ENCODE measurements around the gene GUCA1C. TPM values are rescaled to one million over a fixed set of nuclear protein-coding genes. Genes with fewer than 3 reads are reported as not detected.

Gene GUCA1C
- total and polyA plus RNA-seq, 9 of the 15 experiments (the other 6 are each of a cell fraction or from before 2014, with no cell fraction given) = not detected

DNA sequence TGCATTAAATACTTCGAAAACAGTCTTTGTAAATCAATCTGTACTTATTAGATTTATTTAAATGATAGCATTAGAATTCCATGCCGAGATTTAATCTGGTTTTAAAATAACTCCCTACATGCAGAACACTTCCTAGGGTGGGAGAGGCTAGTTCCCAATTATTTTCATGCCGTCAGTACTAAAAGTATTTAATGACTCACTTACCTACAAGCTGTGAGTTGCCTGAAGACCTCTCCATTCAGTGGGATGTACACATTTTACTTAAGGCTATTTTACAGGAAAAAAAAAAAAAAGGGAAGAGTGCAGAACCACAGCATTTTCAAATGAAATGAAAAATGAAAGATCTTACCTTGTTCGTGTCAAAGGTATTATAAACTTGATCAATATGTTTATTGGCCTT is 469 bp downstream of the GUCA1C start:
- ATAC-seq = no peak
- no peaks in the 10 kb centered on the region for H3K9me1 ChIP-seq (ENCODE audit: control insufficient read depth, insufficient read depth, low read length)
- no peak overlapping the region for H3K27ac ChIP-seq (ENCODE audit: extremely low read depth, low read depth, low read length)
- ChIA-PET POLR2A (interaction anchor here (1.1 kb wide), 1 partner anchor 69 kb away, joined by 3 read pairs; no protein-coding TSS in a partner anchor), CTCF (ENCODE audit: low intra/inter-chr PET ratio) (no interaction called here)
- DNase-seq (ENCODE audit: extremely low read depth in 1 of 4, low spot score in 3 of 4) = no peak
- intact Hi-C loops (cut with micrococcal nuclease) (no loop called here), in situ Hi-C loops (cut with MboI) (no loop called here)
- H4K20me1 ChIP-seq (replicated peaks; ENCODE audit: control insufficient read depth, insufficient read depth, low read length) = no peaks in the 10 kb centered on the region
- WGBS (ENCODE audit: insufficient coverage, low coverage, missing lambda C conversion rate) = 0% methylated on average over 4 of the region's 4 CpGs
- no peak overlapping the region for H2AFZ ChIP-seq (ENCODE audit: low read depth, low read length)
- no TSS peak for BruUV-seq (replicated peaks)
- H3K4me1 ChIP-seq (replicated peaks in 1 of 2; ENCODE audit: control insufficient read depth in 2 of 2, insufficient read depth in 2 of 2, low read length in 2 of 2) = no peaks in the 10 kb centered on the region
- H3K9me3 ChIP-seq (replicated peaks; ENCODE audit: control insufficient read depth, insufficient read depth, low read depth, low read length) = no peaks in the 10 kb centered on the region
- FAIRE-seq = no peak
- H3K9ac ChIP-seq (ENCODE audit: insufficient read depth in 1 of 2, low read depth in 2 of 2, low read length in 2 of 2) = no peak overlapping the region
- no peaks in the 10 kb centered on the region for H3K36me3 ChIP-seq (ENCODE audit: control insufficient read depth, insufficient read depth, low read length)
- no peaks in the 10 kb centered on the region for H3K79me2 ChIP-seq (ENCODE audit: control insufficient read depth, insufficient read depth, low read length)
- no peak overlapping the region for H3K4me3 ChIP-seq
- H3K27me3 ChIP-seq (ENCODE audit: control insufficient read depth in 2 of 2, insufficient read depth in 2 of 2, low read length in 2 of 2) = no peaks in the 10 kb centered on the region
- no peak overlapping the region for H3K4me2 ChIP-seq (ENCODE audit: insufficient read depth, low read length)
- TF ChIP-seq GATAD2B (IDR thresholded peaks at IDR 0.05; ENCODE audit: borderline replicate concordance) (no peak), CBFB (CRISPR knock-in tag; IDR thresholded peaks at IDR 0.05) (no peak), ZNF197 (CRISPR knock-in tag; IDR thresholded peaks at IDR 0.05; ENCODE audit: low read depth) (no peak), STAT5A (IDR thresholded peaks at IDR 0.05; ENCODE audit: borderline replicate concordance, low read length) (no peak), ZNF24 (IDR thresholded peaks at IDR 0.05) (no peak), RCOR1 (IDR thresholded peaks at IDR 0.05; ENCODE audit: borderline replicate concordance in 1 of 2, low read depth in 2 of 2, low read length in 2 of 2) (no peak), DACH1 (IDR thresholded peaks at IDR 0.05; ENCODE audit: partially characterized antibody) (no peak), NRF1 (conservative IDR thresholded peaks at IDR 0.05 in 1 of 2, IDR thresholded peaks at IDR 0.05 in 1 of 2) (no peak), NELFE (IDR thresholded peaks at IDR 0.05; ENCODE audit: insufficient read depth, insufficient read length) (no peak), CEBPG (CRISPR knock-in tag; IDR thresholded peaks at IDR 0.05) (no peak), CEBPG (tag; conservative IDR thresholded peaks at IDR 0.05 in 1 of 2, IDR thresholded peaks at IDR 0.05 in 1 of 2) (no peak), GABPA (tag; conservative IDR thresholded peaks at IDR 0.05; ENCODE audit: low read depth) (no peak), ZNF76 (CRISPR knock-in tag; IDR thresholded peaks at IDR 0.05; ENCODE audit: borderline replicate concordance) (no peak)
- TF ChIP-seq, protein P1, sequence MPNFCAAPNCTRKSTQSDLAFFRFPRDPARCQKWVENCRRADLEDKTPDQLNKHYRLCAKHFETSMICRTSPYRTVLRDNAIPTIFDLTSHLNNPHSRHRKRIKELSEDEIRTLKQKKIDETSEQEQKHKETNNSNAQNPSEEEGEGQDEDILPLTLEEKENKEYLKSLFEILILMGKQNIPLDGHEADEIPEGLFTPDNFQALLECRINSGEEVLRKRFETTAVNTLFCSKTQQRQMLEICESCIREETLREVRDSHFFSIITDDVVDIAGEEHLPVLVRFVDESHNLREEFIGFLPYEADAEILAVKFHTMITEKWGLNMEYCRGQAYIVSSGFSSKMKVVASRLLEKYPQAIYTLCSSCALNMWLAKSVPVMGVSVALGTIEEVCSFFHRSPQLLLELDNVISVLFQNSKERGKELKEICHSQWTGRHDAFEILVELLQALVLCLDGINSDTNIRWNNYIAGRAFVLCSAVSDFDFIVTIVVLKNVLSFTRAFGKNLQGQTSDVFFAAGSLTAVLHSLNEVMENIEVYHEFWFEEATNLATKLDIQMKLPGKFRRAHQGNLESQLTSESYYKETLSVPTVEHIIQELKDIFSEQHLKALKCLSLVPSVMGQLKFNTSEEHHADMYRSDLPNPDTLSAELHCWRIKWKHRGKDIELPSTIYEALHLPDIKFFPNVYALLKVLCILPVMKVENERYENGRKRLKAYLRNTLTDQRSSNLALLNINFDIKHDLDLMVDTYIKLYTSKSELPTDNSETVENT (CRISPR knock-in tag; IDR thresholded peaks at IDR 0.05) = no peak
- TF ChIP-seq, protein P2, sequence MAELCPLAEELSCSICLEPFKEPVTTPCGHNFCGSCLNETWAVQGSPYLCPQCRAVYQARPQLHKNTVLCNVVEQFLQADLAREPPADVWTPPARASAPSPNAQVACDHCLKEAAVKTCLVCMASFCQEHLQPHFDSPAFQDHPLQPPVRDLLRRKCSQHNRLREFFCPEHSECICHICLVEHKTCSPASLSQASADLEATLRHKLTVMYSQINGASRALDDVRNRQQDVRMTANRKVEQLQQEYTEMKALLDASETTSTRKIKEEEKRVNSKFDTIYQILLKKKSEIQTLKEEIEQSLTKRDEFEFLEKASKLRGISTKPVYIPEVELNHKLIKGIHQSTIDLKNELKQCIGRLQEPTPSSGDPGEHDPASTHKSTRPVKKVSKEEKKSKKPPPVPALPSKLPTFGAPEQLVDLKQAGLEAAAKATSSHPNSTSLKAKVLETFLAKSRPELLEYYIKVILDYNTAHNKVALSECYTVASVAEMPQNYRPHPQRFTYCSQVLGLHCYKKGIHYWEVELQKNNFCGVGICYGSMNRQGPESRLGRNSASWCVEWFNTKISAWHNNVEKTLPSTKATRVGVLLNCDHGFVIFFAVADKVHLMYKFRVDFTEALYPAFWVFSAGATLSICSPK (IDR thresholded peaks at IDR 0.05; ENCODE audit: borderline replicate concordance) = no peak

Measured in K562 (cell line).